Activated T-cell treated with anti-CD3 and anti-CD28 coated beads for 1 hour (primary cell): Measurements from ENCODE around the gene COX7C.
A peak's percentile ranks its signal among the peaks of the same experiment; 100 is the strongest.

Experiments
- DNase-seq: peaks from one replicate; pipeline ENCODE4 v3.0.0-alpha.2; 2020; ENCODE audit warnings: low read depth

COX7C gene

DNA sequence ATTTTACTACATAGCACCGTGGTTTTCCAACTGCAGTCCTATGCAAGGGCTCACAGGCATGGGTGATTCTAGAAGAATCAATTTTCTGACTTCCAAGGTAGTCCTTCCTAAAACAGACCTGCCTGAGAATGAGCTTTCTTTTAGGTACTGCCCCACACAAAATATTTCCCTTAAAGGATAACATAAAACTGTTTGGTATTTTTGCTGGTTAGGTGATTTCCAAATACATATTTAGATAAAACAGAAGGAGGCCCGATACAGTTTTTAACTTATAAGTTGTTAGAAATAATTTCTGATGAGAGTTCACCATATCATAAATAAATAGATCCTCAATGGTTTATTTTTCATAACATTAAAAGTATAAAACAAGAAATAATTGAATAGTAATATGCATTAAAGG is 46.4 kb downstream of the COX7C start:
- no peak for DNase-seq

DNA sequence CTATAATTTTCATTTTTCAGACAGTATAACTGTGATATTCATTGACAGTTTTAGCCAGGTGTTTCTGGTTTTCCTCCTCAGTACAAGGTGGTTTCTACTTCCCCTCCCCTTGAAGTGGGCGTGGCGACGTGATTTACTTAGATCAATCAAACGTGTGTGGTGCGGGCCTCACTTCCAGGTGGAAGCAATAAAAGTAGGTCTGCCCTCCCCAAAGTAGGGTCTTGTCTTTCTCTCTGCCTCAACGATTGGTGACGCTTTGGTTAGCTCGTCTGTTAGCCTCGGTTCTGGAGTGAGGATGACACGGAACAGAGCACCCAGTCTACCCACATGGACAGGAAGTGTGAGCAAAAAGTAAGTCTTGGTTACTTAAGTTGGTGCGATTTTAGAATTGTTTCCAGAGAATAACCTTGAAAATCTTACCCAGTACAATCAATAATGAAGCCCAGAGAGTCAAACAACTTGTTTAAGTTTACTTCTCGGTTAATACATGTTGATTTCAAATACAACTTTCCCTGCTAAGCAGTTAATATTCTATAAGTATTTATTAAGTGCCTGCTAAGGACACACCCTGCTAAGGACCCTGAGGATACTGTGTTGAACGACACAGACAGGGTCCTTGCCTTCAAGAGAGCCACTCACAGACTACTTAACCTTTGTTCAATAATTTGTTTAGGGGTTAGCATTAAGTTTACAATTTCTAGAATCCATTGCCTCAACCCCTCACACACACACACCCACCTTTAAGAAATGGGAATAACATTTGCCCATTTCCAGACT is 48.4 kb downstream of the COX7C start:
- DNase-seq = peak; percentile 1

- no peak for DNase-seq
Observed at GRCh38 chr5:86666981-86667380, 49.2 kb downstream of the COX7C start.
